HEK293T (cell line): Measurements from ENCODE around the gene APOBEC3B.

Source experiments
- CTCF ChIA-PET: fragments of 350-600 bp; formaldehyde crosslinking; extraction: SDS; loops from one replicate; lab custom pipeline; 2021; ENCODE audit warnings: antibody characterized with exemption, inconsistent platforms; lab: Yijun Ruan, JAX
- POLR2A ChIA-PET: fragments of 350-600 bp; formaldehyde crosslinking; extraction: SDS; loops from one replicate; lab custom pipeline; 2020; ENCODE audit warnings: antibody characterized with exemption, inconsistent platforms; lab: Yijun Ruan, JAX
- DNase-seq: peaks from one replicate; pipeline ENCODE4 v3.0.0; 2012; ENCODE audit warnings: mixed read lengths; ENCODE audit errors: extremely low spot score
- ARNT ChIP-seq: fragments of 450-650 bp; IDR thresholded peaks from 2 replicates; pipeline ENCODE4 v1.6.1; 2017; ENCODE audit warnings: mild to moderate bottlenecking
- BHLHE40 ChIP-seq: fragments of 450-650 bp; IDR thresholded peaks from 2 replicates; pipeline ENCODE4 v1.6.1; 2016; ENCODE audit warnings: mild to moderate bottlenecking, moderate library complexity, borderline replicate concordance
- CTBP1 ChIP-seq: fragments of 450-650 bp; IDR thresholded peaks from 2 replicates; pipeline ENCODE4 v1.6.1; 2016; ENCODE audit warnings: borderline replicate concordance
- ELF4 ChIP-seq: fragments of 450-650 bp; IDR thresholded peaks from 2 replicates; pipeline ENCODE4 v1.6.1; 2017; ENCODE audit warnings: antibody characterized with exemption
- FOXA1 ChIP-seq: fragments of 450-650 bp; IDR thresholded peaks from 2 replicates; pipeline ENCODE4 v1.6.1; 2016; ENCODE audit warnings: mild to moderate bottlenecking
- FOXK2 ChIP-seq: fragments of 450-650 bp; IDR thresholded peaks from 2 replicates; pipeline ENCODE4 v1.6.1; 2016; ENCODE audit warnings: mild to moderate bottlenecking
- FOXM1 ChIP-seq: fragments of 450-650 bp; IDR thresholded peaks from 2 replicates; pipeline ENCODE4 v1.6.1; 2017; ENCODE audit warnings: mild to moderate bottlenecking, borderline replicate concordance
- HDGF ChIP-seq: fragments of 450-650 bp; IDR thresholded peaks from 2 replicates; pipeline ENCODE4 v1.6.1; 2017; ENCODE audit warnings: antibody characterized with exemption, borderline replicate concordance
- L3MBTL2 ChIP-seq: fragments of 450-650 bp; conservative IDR thresholded peaks from 2 replicates; pipeline ENCODE4 v1.6.1; 2016; ENCODE audit warnings: mild to moderate bottlenecking
- LEF1 ChIP-seq: fragments of 450-650 bp; IDR thresholded peaks from 2 replicates; pipeline ENCODE4 v1.6.1; 2017; ENCODE audit warnings: mild to moderate bottlenecking, borderline replicate concordance
- NFRKB ChIP-seq: fragments of 450-650 bp; IDR thresholded peaks from 2 replicates; pipeline ENCODE4 v1.6.1; 2016; ENCODE audit warnings: mild to moderate bottlenecking, moderate library complexity
- SP1 ChIP-seq: fragments of 450-650 bp; IDR thresholded peaks from 2 replicates; pipeline ENCODE4 v1.6.1; 2017
- SUZ12 ChIP-seq: fragments of 450-650 bp; IDR thresholded peaks from 2 replicates; pipeline ENCODE4 v1.6.1; 2016; ENCODE audit warnings: mild to moderate bottlenecking
- TARDBP ChIP-seq: fragments of 450-650 bp; IDR thresholded peaks from 2 replicates; pipeline ENCODE4 v1.6.1; 2016
- ZNF384 ChIP-seq: fragments of 450-650 bp; IDR thresholded peaks from 2 replicates; pipeline ENCODE4 v1.6.1; 2016
- TF ChIP-seq, protein P1 (sequence below): fragments of 450-650 bp; IDR thresholded peaks from 2 replicates; pipeline ENCODE4 v1.6.1; 2016

The APOBEC3B gene

GRCh38 chr22:38970551-38970950 is 11.6 kb upstream of the APOBEC3B start:
- POLR2A ChIA-PET = no interaction called here
- CTCF ChIA-PET = no interaction called here
- TF ChIP-seq NFRKB = no peak
- DNase-seq = no peak

DNA sequence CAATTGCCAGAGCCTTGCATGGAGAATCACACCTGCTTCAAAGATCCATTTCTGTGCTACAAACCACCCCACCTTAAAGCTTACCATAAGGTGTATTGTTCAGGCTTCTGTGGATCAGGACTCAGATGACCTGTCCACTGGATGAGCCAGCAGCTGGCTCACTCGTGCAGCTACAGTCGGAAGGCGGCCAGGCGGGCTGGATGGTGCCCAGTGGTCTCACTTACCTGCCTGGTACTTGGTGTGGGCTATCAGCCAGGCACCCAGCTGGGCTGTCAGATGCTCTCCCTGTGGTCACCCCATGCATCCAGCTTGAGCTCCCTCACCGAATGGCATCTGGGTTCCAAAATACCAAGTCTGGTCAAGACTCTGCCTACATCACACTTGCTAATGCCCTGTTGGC is 10.9 kb upstream of the APOBEC3B start:
- TF ChIP-seq FOXK2 (no peak), NFRKB (no peak), HDGF (no peak), ELF4 (no peak), LEF1 (no peak), FOXA1 (no peak), ZNF384 (no peak), SUZ12 (no peak)
- CTCF ChIA-PET = interaction anchor here (0.6 kb wide), 1 partner anchor 208 kb away, joined by 3 read pairs; no protein-coding TSS in a partner anchor
- POLR2A ChIA-PET = no interaction called here
- no peak for DNase-seq

- no peak for DNase-seq
- TF ChIP-seq L3MBTL2 = no peak
- no peak for TF ChIP-seq ZNF384
- no peak for TF ChIP-seq TARDBP
- no peak for TF ChIP-seq CTBP1
- no peak for TF ChIP-seq FOXM1
- TF ChIP-seq LEF1 = no peak
- TF ChIP-seq SP1 = no peak
- no peak for TF ChIP-seq ELF4
- TF ChIP-seq NFRKB = no peak
- TF ChIP-seq, protein P1, sequence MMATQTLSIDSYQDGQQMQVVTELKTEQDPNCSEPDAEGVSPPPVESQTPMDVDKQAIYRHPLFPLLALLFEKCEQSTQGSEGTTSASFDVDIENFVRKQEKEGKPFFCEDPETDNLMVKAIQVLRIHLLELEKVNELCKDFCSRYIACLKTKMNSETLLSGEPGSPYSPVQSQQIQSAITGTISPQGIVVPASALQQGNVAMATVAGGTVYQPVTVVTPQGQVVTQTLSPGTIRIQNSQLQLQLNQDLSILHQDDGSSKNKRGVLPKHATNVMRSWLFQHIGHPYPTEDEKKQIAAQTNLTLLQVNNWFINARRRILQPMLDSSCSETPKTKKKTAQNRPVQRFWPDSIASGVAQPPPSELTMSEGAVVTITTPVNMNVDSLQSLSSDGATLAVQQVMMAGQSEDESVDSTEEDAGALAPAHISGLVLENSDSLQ = no peak
- no peak for TF ChIP-seq FOXK2
- no peak for TF ChIP-seq SUZ12
- TF ChIP-seq FOXA1 = no peak
- TF ChIP-seq HDGF = no peak
- no peak for TF ChIP-seq ARNT
- TF ChIP-seq BHLHE40 = no peak
- ChIA-PET CTCF (no interaction called here), POLR2A (no interaction called here)
Observed at GRCh38 chr22:38971791-38972190, 10.4 kb upstream of the APOBEC3B start.

DNA sequence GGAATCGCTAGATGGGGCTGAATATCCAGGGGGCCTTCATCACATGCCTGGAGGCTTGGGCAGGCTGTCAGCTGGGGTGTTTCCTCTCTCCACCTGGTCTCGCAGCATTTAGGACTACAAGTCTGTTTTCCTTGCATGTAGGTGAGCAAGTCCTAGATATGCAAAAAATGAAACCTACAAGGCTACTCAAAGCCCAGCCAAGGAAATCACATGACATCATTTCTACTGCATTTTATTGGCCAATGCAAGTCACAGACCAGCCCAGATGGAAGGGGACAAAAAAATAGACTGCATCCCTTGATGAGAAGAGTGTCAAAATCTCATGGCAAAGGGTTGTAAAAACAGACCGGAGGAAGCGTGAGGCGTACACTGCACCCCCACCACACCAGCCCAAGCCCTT is 9.6 kb upstream of the APOBEC3B start:
- TF ChIP-seq ELF4 = no peak
- no peak for TF ChIP-seq NFRKB
- no peak for TF ChIP-seq SUZ12
- no peak for TF ChIP-seq ZNF384
- TF ChIP-seq TARDBP = no peak
- TF ChIP-seq SP1 = no peak
- no peak for TF ChIP-seq FOXM1
- no peak for TF ChIP-seq FOXA1
- TF ChIP-seq L3MBTL2 = no peak
- TF ChIP-seq FOXK2 = no peak
- TF ChIP-seq BHLHE40 = no peak
- no peak for TF ChIP-seq CTBP1
- no peak for TF ChIP-seq LEF1
- TF ChIP-seq, protein P1 = no peak
- TF ChIP-seq HDGF = no peak
- TF ChIP-seq ARNT = no peak
- CTCF ChIA-PET = interaction anchor here (0.6 kb wide), 1 partner anchor 103 kb away, joined by 3 read pairs; no protein-coding TSS in a partner anchor
- no peak for DNase-seq
- POLR2A ChIA-PET = no interaction called here

GRCh38 chr22:38973289-38974169 is 8.6 kb upstream of the APOBEC3B start:
- peak; percentile 81 for DNase-seq

GRCh38 chr22:38974170-38974825 is 7.8 kb upstream of the APOBEC3B start:
- ChIA-PET POLR2A (interaction anchor here (1.4 kb wide), 1 partner anchor 50 kb away, joined by 3 read pairs; no protein-coding TSS in a partner anchor), CTCF (interaction anchor here (0.6 to 1.2 kb wide), 3 partner anchors 8 to 174 kb away, joined by 3 to 5 read pairs (median 3); partner anchors contain the start of gene APOBEC3B)
- DNase-seq = no peak
- TF ChIP-seq FOXK2 (no peak), ELF4 (no peak), SUZ12 (no peak), L3MBTL2 (no peak), NFRKB (no peak), HDGF (no peak), FOXA1 (no peak), SP1 (no peak), ZNF384 (no peak), ARNT (no peak), CTBP1 (no peak), FOXM1 (no peak), LEF1 (no peak), TARDBP (no peak)
- TF ChIP-seq, protein P1 = no peak

More at GRCh38 chr22:38973289-38974169, 8.6 kb upstream of the APOBEC3B start:
- ChIA-PET CTCF (interaction anchor here (0.6 to 1.2 kb wide), 4 partner anchors 9 to 175 kb away, joined by 3 to 7 read pairs (median 4); partner anchors contain the start of gene APOBEC3B), POLR2A (interaction anchor here (1.4 kb wide), 1 partner anchor 49 kb away, joined by 3 read pairs; no protein-coding TSS in a partner anchor)
- TF ChIP-seq CTBP1 (no peak), SUZ12 (no peak), FOXA1 (no peak), FOXM1 (0 out of 2 replicates have a peak, but pooled peaks have one; percentile 7), ELF4 (no peak)
